ENCODE data around the gene COMMD1. TPM values are rescaled to one million over a fixed set of nuclear protein-coding genes. Genes with fewer than 3 reads are reported as not detected.

The COMMD1 gene
- total and polyA plus RNA-seq, 2 donors (not counting 3 experiments of a cell fraction or from before 2014, with no cell fraction given), result 39.5 to 57.1 TPM

- H3K4me2 ChIP-seq (ENCODE audit: insufficient read depth, low read length), result no peak overlapping the region
- intact Hi-C loops (cut with micrococcal nuclease), result no loop called here
- H3K79me2 ChIP-seq (ENCODE audit: control insufficient read depth, insufficient read depth, low read length), result no peaks in the 10 kb centered on the region
- H3K36me3 ChIP-seq (ENCODE audit: control insufficient read depth in 2 of 2, extremely low read depth in 1 of 2, insufficient read depth in 2 of 2, low read length in 2 of 2), result no peaks in the 10 kb centered on the region
- no peak overlapping the region for H2AFZ ChIP-seq (ENCODE audit: low read depth, low read length)
- POLR2A ChIA-PET, result no interaction called here
- DNase-seq (ENCODE audit: low read depth, low spot score) (no peak), FAIRE-seq (no peak)
- no peaks in the 10 kb centered on the region for H3K9me3 ChIP-seq (replicated peaks; ENCODE audit: control insufficient read depth, insufficient read depth, low read length)
- no TSS peak for BruUV-seq (replicated peaks)
- H4K20me1 ChIP-seq (replicated peaks; ENCODE audit: control insufficient read depth, extremely low read depth, insufficient read depth, low read length), result no peaks in the 10 kb centered on the region
- peaks cover under 1% of the 10 kb centered on the region for H3K4me1 ChIP-seq (ENCODE audit: control insufficient read depth, extremely low read depth, insufficient read depth, low read length)
- H3K9me1 ChIP-seq (replicated peaks; ENCODE audit: control insufficient read depth, extremely low read depth, insufficient read depth, low read length), result no peaks in the 10 kb centered on the region
- H3K4me3 ChIP-seq (replicated peaks in 1 of 3; ENCODE audit: insufficient read depth in 1 of 3, low read depth in 1 of 3, low read length in 3 of 3), result no peak overlapping the region
- TF ChIP-seq GATA2 (IDR thresholded peaks at IDR 0.05; ENCODE audit: insufficient read depth, insufficient read length, low read depth, low read length), result no peak
- no peak for TF ChIP-seq EZH2 (IDR thresholded peaks at IDR 0.05; ENCODE audit: borderline replicate concordance, low read depth, low read length, severe bottlenecking)
- no peak for TF ChIP-seq JUN (IDR thresholded peaks at IDR 0.05; ENCODE audit: borderline replicate concordance, insufficient read depth, insufficient read length, low read depth)
- TF ChIP-seq MYC (IDR thresholded peaks at IDR 0.05; ENCODE audit: low read depth, low read length), result no peak
- no peak for TF ChIP-seq FOS (IDR thresholded peaks at IDR 0.05; ENCODE audit: borderline replicate concordance, insufficient read depth, low read length)
- TF ChIP-seq, protein P1, sequence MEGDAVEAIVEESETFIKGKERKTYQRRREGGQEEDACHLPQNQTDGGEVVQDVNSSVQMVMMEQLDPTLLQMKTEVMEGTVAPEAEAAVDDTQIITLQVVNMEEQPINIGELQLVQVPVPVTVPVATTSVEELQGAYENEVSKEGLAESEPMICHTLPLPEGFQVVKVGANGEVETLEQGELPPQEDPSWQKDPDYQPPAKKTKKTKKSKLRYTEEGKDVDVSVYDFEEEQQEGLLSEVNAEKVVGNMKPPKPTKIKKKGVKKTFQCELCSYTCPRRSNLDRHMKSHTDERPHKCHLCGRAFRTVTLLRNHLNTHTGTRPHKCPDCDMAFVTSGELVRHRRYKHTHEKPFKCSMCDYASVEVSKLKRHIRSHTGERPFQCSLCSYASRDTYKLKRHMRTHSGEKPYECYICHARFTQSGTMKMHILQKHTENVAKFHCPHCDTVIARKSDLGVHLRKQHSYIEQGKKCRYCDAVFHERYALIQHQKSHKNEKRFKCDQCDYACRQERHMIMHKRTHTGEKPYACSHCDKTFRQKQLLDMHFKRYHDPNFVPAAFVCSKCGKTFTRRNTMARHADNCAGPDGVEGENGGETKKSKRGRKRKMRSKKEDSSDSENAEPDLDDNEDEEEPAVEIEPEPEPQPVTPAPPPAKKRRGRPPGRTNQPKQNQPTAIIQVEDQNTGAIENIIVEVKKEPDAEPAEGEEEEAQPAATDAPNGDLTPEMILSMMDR (IDR thresholded peaks at IDR 0.05; ENCODE audit: extremely low read depth in 1 of 2, insufficient read depth in 1 of 2, low read depth in 1 of 2, low read length in 2 of 2), result no peak
- TF ChIP-seq, protein P2, sequence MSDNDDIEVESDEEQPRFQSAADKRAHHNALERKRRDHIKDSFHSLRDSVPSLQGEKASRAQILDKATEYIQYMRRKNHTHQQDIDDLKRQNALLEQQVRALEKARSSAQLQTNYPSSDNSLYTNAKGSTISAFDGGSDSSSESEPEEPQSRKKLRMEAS (IDR thresholded peaks at IDR 0.05; ENCODE audit: insufficient read depth, insufficient read length), result no peak
- TF ChIP-seq POLR2AphosphoS5 (IDR thresholded peaks at IDR 0.05; ENCODE audit: insufficient read depth, low read depth, low read length), result no peak
- no peak for TF ChIP-seq POLR2A (IDR thresholded peaks at IDR 0.05; ENCODE audit: low read depth, low read length)
- no peaks in the 10 kb centered on the region for H3K27me3 ChIP-seq (ENCODE audit: control insufficient read depth in 2 of 2, insufficient read depth in 2 of 2, low read length in 2 of 2)
- CTCF ChIA-PET, result no interaction called here
- dilution Hi-C loops (cut with MboI; ENCODE audit: extremely low pct_ligation_motif_present, low sequenced_read_pairs), result no loop called here
- no peak overlapping the region for H3K9ac ChIP-seq (replicated peaks; ENCODE audit: extremely low read depth, insufficient read depth, low read length)
- no peak overlapping the region for H3K27ac ChIP-seq (ENCODE audit: insufficient read depth, low read depth, low read length)
Measured at GRCh38 chr2:62177392-62178049, 272.0 kb downstream of the COMMD1 start.
